Keratinocyte (primary cell): ENCODE data around the gene SUSD5. TPM values are rescaled to one million over a fixed set of nuclear protein-coding genes. Genes with fewer than 3 reads are reported as not detected.

Experiments used
- DNase-seq: peaks from one replicate; pipeline ENCODE4 v3.0.0-alpha.2; 2011; ENCODE audit warnings: low read depth, missing footprints, low spot score
- FAIRE-seq: peaks from 2 replicates; lab custom pipeline; 2011; peaks lifted over from hg19 to GRCh38; lab: Jason Lieb, UNC
- H2AFZ ChIP-seq: 2 replicates; pipeline ENCODE4 v1.6.0; 2012; ENCODE audit warnings: low read length, control low read depth, inconsistent platforms; ENCODE audit not compliant: control insufficient read depth
- H3K27ac ChIP-seq: 2 replicates; pipeline ENCODE4 v1.5.1; 2011; ENCODE audit warnings: low read length; ENCODE audit not compliant: control insufficient read depth, insufficient read depth
- H3K27me3 ChIP-seq: 3 replicates; pipeline ENCODE4 v1.6.0; 2011; ENCODE audit warnings: low read length; ENCODE audit not compliant: control insufficient read depth, insufficient read depth; ENCODE audit errors: extremely low read depth
- H3K36me3 ChIP-seq, 2 experiments: 2 replicates in 1 of 2; 3 replicates in 1 of 2; pipeline ENCODE4 v1.5.1; 2011; ENCODE audit warnings: low read length in 2 of 2, mild to moderate bottlenecking in 1 of 2; ENCODE audit not compliant: control insufficient read depth in 2 of 2, insufficient read depth in 2 of 2; ENCODE audit errors: extremely low read depth in 1 of 2
- H3K4me1 ChIP-seq: 3 replicates; pipeline ENCODE4 v1.5.1; 2011; ENCODE audit warnings: low read length; ENCODE audit not compliant: control insufficient read depth, insufficient read depth; ENCODE audit errors: extremely low read depth
- H3K4me2 ChIP-seq: 3 replicates; pipeline ENCODE4 v1.6.0; 2011; ENCODE audit warnings: low read depth, low read length; ENCODE audit not compliant: control insufficient read depth, insufficient read depth; ENCODE audit errors: extremely low read depth
- H3K4me3 ChIP-seq, 3 experiments: fragments of 200-600 bp in 1 of 3; sonication (generic) in 1 of 3; 2 replicates in 2 of 3; 3 replicates in 1 of 3; pipeline ENCODE4 v1.5.1; 2011 to 2016; ENCODE audit warnings: low read length in 3 of 3, mild to moderate bottlenecking in 3 of 3, control low read depth in 2 of 3, inconsistent platforms in 1 of 3, low read depth in 1 of 3, mixed read lengths in 1 of 3, mixed run types in 1 of 3, moderate library complexity in 1 of 3; ENCODE audit not compliant: control insufficient read depth in 2 of 3, insufficient read depth in 2 of 3; ENCODE audit errors: extremely low read depth in 1 of 3
- H3K79me2 ChIP-seq: 2 replicates; pipeline ENCODE4 v1.6.0; 2012; ENCODE audit warnings: low read length; ENCODE audit not compliant: control insufficient read depth, insufficient read depth
- H3K9ac ChIP-seq: 3 replicates; pipeline ENCODE4 v1.6.0; 2011; ENCODE audit warnings: low read length; ENCODE audit not compliant: control insufficient read depth, insufficient read depth; ENCODE audit errors: extremely low read depth
- H3K9me1 ChIP-seq: 3 replicates; pipeline ENCODE4 v1.6.0; 2011; ENCODE audit warnings: low read length; ENCODE audit not compliant: control insufficient read depth, insufficient read depth; ENCODE audit errors: extremely low read depth
- H3K9me3 ChIP-seq: 2 replicates; pipeline ENCODE4 v1.5.1; 2012; ENCODE audit warnings: low read depth, low read length; ENCODE audit not compliant: control insufficient read depth
- H4K20me1 ChIP-seq: 3 replicates; pipeline ENCODE4 v1.6.0; 2011; ENCODE audit warnings: low read length; ENCODE audit not compliant: control insufficient read depth, insufficient read depth; ENCODE audit errors: extremely low read depth
- EZH2 ChIP-seq: IDR thresholded peaks from one replicate; pipeline ENCODE4 v1.6.1; 2012; ENCODE audit warnings: inconsistent platforms, mild to moderate bottlenecking, low read length, moderate library complexity
- dilution Hi-C: fragments of 300-500 bp; cut with MboI; formaldehyde crosslinking; loops from one replicate; pipeline ENCODE4 v1.7.0; 2020; ENCODE audit warnings: low sequenced_read_pairs; ENCODE audit not compliant: extremely low pct_ligation_motif_present
- polyA plus RNA-seq, 5 experiments: library from polyadenylated mRNA; depleted of rRNA in 3 of 5; stranded (reverse) in 3 of 5; stranded (forward) in 1 of 5; unstranded in 1 of 5; fragments of >200 nt; gene quantifications; 1 replicate in 1 of 5; 2 replicates in 3 of 5; 3 replicates in 1 of 5; pipeline versions ENCODE4 v1.2.1 to v1.2.3, GENCODE V29; 2011 to 2012; ENCODE audit warnings: missing spikeins in 2 of 5, low read depth in 1 of 5, low replicate concordance in 1 of 5
- TF ChIP-seq, protein P1 (sequence below), 3 experiments: IDR thresholded peaks in 1 of 3; conservative IDR thresholded peaks in 1 of 3; optimal IDR thresholded peaks in 1 of 3; 2 replicates in 2 of 3; 3 replicates in 1 of 3; pipeline versions ENCODE3 to v1.5.1; 2011; ENCODE audit warnings: low read length in 3 of 3, mild to moderate bottlenecking in 3 of 3, moderate library complexity in 2 of 3, control low read depth in 1 of 3, inconsistent platforms in 1 of 3; ENCODE audit not compliant: insufficient read depth in 2 of 3; ENCODE audit errors: extremely low read depth in 1 of 3

SUSD5 gene
- polyA plus RNA-seq, 1 donor (not counting 4 experiments of a cell fraction or from before 2014, with no cell fraction given), result 0.05 TPM

DNA sequence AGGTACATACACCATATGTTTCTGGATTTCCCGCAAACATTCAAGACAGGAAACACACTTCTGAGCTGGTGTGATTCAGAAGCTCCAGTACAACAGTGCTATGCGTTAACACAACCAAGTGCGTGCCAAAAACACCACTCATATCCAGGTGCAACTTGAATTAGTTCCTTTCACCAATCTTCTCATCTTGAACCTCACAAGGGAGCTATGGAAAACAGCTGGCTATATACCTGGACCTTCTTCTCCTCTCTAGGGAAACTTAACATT lies 31.3 kb downstream of the SUSD5 start:
- no peak for DNase-seq
- Histone ChIP-seq H3K79me2 (no peaks in the 10 kb centered on the region), H3K4me3 (no peak overlapping the region), H2AFZ (no peak overlapping the region), H3K4me2 (no peak overlapping the region), H3K4me1 (no peaks in the 10 kb centered on the region), H3K9me3 (no peaks in the 10 kb centered on the region), H3K27ac (no peak overlapping the region), H3K9me1 (no peaks in the 10 kb centered on the region), H3K9ac (no peak overlapping the region), H3K36me3 (no peaks in the 10 kb centered on the region), H3K27me3 (no peaks in the 10 kb centered on the region), H4K20me1 (no peaks in the 10 kb centered on the region)
- no peak for FAIRE-seq
- dilution Hi-C loops, result no loop called here
- TF ChIP-seq, protein P1, sequence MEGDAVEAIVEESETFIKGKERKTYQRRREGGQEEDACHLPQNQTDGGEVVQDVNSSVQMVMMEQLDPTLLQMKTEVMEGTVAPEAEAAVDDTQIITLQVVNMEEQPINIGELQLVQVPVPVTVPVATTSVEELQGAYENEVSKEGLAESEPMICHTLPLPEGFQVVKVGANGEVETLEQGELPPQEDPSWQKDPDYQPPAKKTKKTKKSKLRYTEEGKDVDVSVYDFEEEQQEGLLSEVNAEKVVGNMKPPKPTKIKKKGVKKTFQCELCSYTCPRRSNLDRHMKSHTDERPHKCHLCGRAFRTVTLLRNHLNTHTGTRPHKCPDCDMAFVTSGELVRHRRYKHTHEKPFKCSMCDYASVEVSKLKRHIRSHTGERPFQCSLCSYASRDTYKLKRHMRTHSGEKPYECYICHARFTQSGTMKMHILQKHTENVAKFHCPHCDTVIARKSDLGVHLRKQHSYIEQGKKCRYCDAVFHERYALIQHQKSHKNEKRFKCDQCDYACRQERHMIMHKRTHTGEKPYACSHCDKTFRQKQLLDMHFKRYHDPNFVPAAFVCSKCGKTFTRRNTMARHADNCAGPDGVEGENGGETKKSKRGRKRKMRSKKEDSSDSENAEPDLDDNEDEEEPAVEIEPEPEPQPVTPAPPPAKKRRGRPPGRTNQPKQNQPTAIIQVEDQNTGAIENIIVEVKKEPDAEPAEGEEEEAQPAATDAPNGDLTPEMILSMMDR (optimal IDR thresholded peaks at IDR 0.05 in 1 of 3, IDR thresholded peaks at IDR 0.05 in 1 of 3, conservative IDR thresholded peaks at IDR 0.05 in 1 of 3; ENCODE audit: extremely low read depth in 1 of 3, insufficient read depth in 2 of 3, low read length in 3 of 3), result no peak
- TF ChIP-seq EZH2, result no peak

DNA sequence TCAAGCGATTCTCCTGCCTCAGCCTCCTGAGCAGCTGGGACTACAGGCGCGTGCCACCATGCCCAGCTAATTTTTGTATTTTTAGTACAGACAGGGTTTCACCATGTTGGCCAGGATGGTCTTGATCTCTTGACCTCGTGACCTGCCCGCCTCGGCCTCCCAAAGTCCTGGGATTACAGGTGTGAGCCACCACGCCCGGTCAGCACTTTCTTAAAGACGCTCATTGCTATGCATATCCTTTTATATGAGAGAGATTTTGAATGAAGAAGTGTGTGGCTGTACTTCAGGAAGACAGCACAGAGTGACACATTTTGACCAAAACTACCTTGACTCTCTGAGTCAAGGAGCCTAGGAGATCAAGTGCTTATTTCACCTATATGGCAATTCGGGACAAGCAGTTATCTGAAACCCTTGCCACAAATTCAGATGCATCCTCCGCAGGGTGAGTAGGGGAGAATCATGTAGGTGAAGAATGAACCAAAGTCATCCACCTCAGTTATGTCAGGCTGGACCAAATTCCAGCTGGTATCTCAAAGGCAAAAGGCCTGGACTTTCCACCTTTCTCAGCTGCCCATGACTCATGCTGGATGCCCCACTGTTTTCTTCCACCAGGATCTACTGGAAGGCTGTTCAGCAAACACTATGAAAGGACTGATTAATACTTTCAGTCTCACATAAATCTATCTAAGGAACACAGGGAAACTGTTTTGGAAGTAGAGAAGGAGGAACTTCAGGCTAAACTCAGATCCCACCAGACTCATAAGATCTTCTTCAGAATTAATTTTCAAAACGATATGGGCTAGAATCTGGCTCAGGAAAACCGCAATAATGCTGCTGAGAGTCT lies 31.9 kb downstream of the SUSD5 start:
- dilution Hi-C loops, result no loop called here
- FAIRE-seq, result no peak
- Histone ChIP-seq H3K36me3 (no peaks in the 10 kb centered on the region), H3K9me1 (no peaks in the 10 kb centered on the region), H3K27me3 (no peaks in the 10 kb centered on the region), H3K4me2 (no peak overlapping the region), H4K20me1 (no peaks in the 10 kb centered on the region), H3K27ac (no peak overlapping the region), H3K79me2 (no peaks in the 10 kb centered on the region), H3K4me3 (no peak overlapping the region), H3K4me1 (no peaks in the 10 kb centered on the region), H3K9me3 (no peaks in the 10 kb centered on the region), H2AFZ (no peak overlapping the region), H3K9ac (no peak overlapping the region)
- no peak for DNase-seq
- TF ChIP-seq EZH2, result no peak
- TF ChIP-seq, protein P1 (optimal IDR thresholded peaks at IDR 0.05 in 1 of 3, IDR thresholded peaks at IDR 0.05 in 1 of 3, conservative IDR thresholded peaks at IDR 0.05 in 1 of 3; ENCODE audit: extremely low read depth in 1 of 3, insufficient read depth in 2 of 3, low read length in 3 of 3), result no peak
